ENCODE data around the gene JPH2.
"Not testable (repeated sequence)": the region's sequence is repeated elsewhere in the genome, so short reads cannot be mapped to it uniquely, and the experiment has no call there.

The JPH2 gene

DNA sequence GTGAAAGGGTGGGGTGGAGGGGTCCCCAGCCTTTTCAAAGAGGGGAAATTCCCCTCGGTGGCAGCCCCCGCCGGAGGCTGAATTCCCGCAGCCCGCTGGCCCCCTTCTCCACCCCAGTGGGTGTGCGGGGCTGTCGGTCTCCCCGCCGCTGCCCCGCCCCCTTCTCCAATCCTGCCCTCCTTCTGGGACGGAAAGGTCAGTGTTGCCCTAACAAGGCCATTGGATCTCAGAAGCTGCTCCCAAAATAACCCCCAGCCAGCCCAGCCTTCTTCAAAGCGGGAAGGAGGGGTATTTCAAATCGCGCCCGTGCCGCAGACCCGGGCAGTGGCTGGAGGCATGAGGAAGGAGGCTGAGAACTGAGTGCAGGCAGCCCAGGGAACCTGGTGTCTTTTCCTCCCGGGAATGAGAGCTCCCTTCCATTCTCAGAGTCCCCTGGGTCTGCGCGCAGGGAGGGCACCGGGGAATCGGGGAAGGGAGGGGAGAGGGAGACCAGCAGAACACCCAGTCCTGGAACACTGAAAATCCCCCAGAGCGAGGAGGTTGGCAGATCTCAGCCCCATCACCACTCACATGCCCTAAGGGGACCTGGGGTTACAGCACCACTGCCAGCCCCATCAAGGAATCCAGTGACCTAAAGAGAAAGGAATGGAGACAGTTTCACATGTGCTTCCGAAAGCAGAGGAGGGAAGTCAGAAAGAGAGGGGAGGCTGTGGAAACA lies at the start of gene JPH2:
TSS of gene JPH2 (minus strand) at position 135 of the 718 bp plus-strand sequence. CDS start 483 bp downstream, outside the sequence.
- DNase-seq (ENCODE audit: low read depth): no peak
- peak within 1 kb of the TSS; percentile 9 for H3K4me3 ChIP-seq (ENCODE audit: low read depth, low read length)
- TF ChIP-seq, protein P1, sequence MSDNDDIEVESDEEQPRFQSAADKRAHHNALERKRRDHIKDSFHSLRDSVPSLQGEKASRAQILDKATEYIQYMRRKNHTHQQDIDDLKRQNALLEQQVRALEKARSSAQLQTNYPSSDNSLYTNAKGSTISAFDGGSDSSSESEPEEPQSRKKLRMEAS (IDR thresholded peaks at IDR 0.05; ENCODE audit: low read depth, low read length): no peak
- TF ChIP-seq MYC (IDR thresholded peaks at IDR 0.05; ENCODE audit: low read depth, low read length): no peak
- TF ChIP-seq CTCF (IDR thresholded peaks at IDR 0.05; ENCODE audit: low read depth, low read length): no peak
- no peak for TF ChIP-seq POLR2A (IDR thresholded peaks at IDR 0.05; ENCODE audit: extremely low read depth, insufficient read length)

DNA sequence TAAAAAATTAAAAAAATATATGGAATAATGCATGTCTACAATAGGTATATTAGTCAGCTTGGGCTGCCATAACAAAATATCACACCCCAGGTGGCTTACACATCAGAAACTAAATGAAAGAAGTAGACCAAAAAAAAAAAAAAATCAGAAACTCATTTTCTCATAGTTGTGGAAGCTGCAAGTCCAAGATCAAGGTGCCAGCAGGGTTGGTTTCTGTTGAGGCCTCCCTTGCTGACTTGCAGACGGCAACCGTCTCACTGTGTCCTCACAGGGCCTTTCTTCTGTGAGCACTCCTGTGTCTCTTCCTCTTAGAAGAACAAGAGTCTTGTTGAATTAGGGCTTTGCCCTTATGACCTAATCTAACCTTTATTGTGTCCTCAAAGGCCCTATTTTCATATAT lies 48.7 kb upstream of the JPH2 start:
- TF ChIP-seq CTCF (IDR thresholded peaks at IDR 0.05; ENCODE audit: low read depth, low read length): no peak
- no peak for TF ChIP-seq POLR2A (IDR thresholded peaks at IDR 0.05; ENCODE audit: extremely low read depth, insufficient read length)
- no peak for TF ChIP-seq MYC (IDR thresholded peaks at IDR 0.05; ENCODE audit: low read depth, low read length)
- TF ChIP-seq, protein P1 (IDR thresholded peaks at IDR 0.05; ENCODE audit: low read depth, low read length): no peak
- no peak overlapping the region for H3K4me3 ChIP-seq (ENCODE audit: low read depth, low read length)
- no peak for DNase-seq (ENCODE audit: low read depth)

DNA sequence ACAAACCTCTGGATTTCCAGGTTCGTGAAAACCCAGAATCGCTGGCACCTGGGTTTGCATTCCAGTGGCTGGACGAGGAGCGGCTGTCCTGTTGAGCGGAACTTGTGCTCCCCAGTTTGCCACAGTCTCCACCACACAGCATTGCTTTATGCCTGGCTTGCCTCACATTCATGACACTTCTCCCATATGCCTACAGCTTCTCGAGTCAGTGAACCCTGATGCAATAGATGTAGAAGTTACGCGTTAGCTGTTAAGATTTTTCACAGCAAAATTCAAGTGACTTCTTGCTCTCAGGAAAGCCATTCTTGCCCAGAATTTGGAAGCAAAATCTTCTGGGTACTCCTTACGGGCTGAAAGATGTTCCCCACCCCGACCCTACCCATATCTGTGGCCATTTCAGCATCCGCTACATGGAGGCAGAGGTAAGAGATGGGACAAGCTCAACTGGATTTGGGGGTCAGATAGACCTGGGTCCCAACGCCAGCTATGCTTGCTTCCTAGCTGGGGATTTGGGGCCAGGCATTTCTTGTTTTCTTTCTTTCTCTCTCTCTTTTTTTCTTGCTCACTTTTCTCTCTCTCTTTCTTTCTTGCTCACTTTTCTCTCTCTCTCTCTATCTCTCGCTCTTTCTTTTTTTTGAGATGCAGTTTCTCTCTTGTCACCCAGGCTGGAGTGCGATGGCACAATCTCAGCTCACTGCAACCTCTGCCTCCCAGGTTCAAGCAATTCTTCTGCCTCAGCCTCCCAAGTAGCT lies 47.8 kb upstream of the JPH2 start:
- TF ChIP-seq, protein P1 (IDR thresholded peaks at IDR 0.05; ENCODE audit: low read depth, low read length): no peak
- TF ChIP-seq POLR2A (IDR thresholded peaks at IDR 0.05; ENCODE audit: extremely low read depth, insufficient read length) (no peak), CTCF (IDR thresholded peaks at IDR 0.05; ENCODE audit: low read depth, low read length) (no peak), MYC (IDR thresholded peaks at IDR 0.05; ENCODE audit: low read depth, low read length) (no peak)
- DNase-seq (ENCODE audit: low read depth): peak; percentile 12
- H3K4me3 ChIP-seq (ENCODE audit: low read depth, low read length): no peak overlapping the region

- no peak overlapping the region for H3K4me3 ChIP-seq (ENCODE audit: low read depth, low read length)
- TF ChIP-seq MYC (IDR thresholded peaks at IDR 0.05; ENCODE audit: low read depth, low read length): no peak
- TF ChIP-seq POLR2A (IDR thresholded peaks at IDR 0.05; ENCODE audit: extremely low read depth, insufficient read length): no peak
- TF ChIP-seq, protein P1 (IDR thresholded peaks at IDR 0.05; ENCODE audit: low read depth, low read length): no peak
- TF ChIP-seq CTCF (IDR thresholded peaks at IDR 0.05; ENCODE audit: low read depth, low read length): no peak
- no peak for DNase-seq (ENCODE audit: low read depth)
Observed at GRCh38 chr20:44233436-44234016, 46.5 kb upstream of the JPH2 start.

DNA sequence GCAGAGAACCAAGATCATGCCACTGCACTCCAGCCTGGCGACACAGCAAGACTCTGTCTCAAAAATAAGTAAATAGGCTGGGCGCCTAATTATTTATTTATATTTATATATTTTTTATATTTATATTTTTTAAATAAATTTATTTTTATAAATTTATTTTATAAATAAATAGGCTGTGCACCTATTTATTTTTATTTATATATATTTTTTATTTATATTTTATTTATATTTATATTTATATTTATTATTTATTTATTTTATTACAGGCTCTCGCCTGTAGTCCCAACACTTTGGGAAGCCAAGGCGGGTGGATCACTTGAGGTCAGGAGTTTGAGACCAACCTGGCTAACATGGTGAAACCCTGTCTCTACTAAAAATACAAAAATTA lies 45.5 kb upstream of the JPH2 start:
- not testable (repeated sequence) for H3K4me3 ChIP-seq (ENCODE audit: low read depth, low read length); DNase-seq (ENCODE audit: low read depth)
